ENCODE data around the gene PKNOX1.

DNA sequence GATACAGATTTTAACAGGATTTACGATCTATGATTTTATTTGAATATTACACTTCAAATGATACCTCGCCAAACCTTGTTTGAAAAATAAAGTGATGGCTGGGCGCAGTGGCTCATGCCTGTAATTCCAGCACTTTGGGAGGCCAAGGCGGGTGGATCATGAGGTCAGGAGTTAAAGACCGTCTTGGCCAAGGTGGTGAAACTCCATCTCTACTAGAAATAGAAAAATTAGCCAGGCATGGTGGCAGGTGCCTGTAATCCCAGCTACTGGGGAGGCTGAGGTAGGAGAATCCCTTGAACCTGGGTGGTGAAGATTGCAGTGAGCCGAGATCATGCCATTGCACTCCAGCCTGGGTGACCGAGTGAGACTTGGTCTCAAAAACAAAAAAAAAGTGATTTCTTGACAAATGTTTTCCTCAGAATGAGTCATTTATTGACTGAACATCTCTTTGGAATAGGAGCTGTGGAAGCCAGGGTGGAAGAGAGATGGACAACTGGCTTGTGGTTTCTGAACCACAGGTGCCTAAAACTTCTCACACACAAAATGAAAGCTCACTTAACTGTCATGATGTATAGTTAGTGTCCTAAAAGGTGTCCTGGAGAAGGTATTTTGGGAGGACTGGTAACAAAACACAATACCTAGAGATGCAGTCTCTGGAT is 11.9 kb downstream of the PKNOX1 start:
- TF ChIP-seq, protein P1, sequence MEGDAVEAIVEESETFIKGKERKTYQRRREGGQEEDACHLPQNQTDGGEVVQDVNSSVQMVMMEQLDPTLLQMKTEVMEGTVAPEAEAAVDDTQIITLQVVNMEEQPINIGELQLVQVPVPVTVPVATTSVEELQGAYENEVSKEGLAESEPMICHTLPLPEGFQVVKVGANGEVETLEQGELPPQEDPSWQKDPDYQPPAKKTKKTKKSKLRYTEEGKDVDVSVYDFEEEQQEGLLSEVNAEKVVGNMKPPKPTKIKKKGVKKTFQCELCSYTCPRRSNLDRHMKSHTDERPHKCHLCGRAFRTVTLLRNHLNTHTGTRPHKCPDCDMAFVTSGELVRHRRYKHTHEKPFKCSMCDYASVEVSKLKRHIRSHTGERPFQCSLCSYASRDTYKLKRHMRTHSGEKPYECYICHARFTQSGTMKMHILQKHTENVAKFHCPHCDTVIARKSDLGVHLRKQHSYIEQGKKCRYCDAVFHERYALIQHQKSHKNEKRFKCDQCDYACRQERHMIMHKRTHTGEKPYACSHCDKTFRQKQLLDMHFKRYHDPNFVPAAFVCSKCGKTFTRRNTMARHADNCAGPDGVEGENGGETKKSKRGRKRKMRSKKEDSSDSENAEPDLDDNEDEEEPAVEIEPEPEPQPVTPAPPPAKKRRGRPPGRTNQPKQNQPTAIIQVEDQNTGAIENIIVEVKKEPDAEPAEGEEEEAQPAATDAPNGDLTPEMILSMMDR (IDR thresholded peaks at IDR 0.05): no peak
- TF ChIP-seq POLR2AphosphoS5 (IDR thresholded peaks at IDR 0.05) (no peak), POLR2A (IDR thresholded peaks at IDR 0.05) (no peak)
